Neutrophil (primary cell): Measurements from ENCODE around the gene ADGRD1.

Experiments used
- H3K27ac ChIP-seq: fragments of 200-600 bp; sonication (generic); 2 replicates; pipeline ENCODE4 v1.5.1; 2016; ENCODE audit warnings: mild to moderate bottlenecking, moderate library complexity
- H3K27me3 ChIP-seq: fragments of 200-600 bp; sonication (generic); 2 replicates; pipeline ENCODE4 v1.6.0; 2016; ENCODE audit warnings: mild to moderate bottlenecking
- H3K36me3 ChIP-seq: fragments of 200-600 bp; sonication (generic); 2 replicates; pipeline ENCODE4 v1.5.1; 2017
- H3K4me1 ChIP-seq, 2 experiments: fragments of 200-600 bp in 1 of 2; sonication (generic) in 1 of 2; 1 replicate in 1 of 2; 2 replicates in 1 of 2; pipeline versions ENCODE4 v1.5.1 to v1.6.1; 2013 to 2016; ENCODE audit warnings: low read depth in 1 of 2, low read length in 1 of 2, mild to moderate bottlenecking in 1 of 2, moderate library complexity in 1 of 2; ENCODE audit not compliant: control insufficient read depth in 1 of 2, insufficient read depth in 1 of 2
- H3K4me3 ChIP-seq, 2 experiments: fragments of 200-600 bp in 1 of 2; sonication (generic) in 1 of 2; 1 replicate in 1 of 2; 2 replicates in 1 of 2; pipeline ENCODE4 v1.5.1; 2013 to 2016; ENCODE audit warnings: low read depth in 1 of 2, low read length in 1 of 2, mild to moderate bottlenecking in 1 of 2, moderate library complexity in 1 of 2
- H3K9me3 ChIP-seq: fragments of 200-600 bp; sonication (generic); 2 replicates; pipeline ENCODE4 v1.5.1; 2016
- TF ChIP-seq, protein P1 (sequence below): fragments of 200-600 bp; sonication (generic); IDR thresholded peaks from 2 replicates; pipeline ENCODE4 v1.5.1; 2016; ENCODE audit warnings: antibody characterized with exemption

The ADGRD1 gene

GRCh38 chr12:131025939-131026702 is 72.4 kb downstream of the ADGRD1 start:
- Histone ChIP-seq H3K4me3 (no peak overlapping the region), H3K27ac (no peak overlapping the region), H3K36me3 (no peaks in the 10 kb centered on the region), H3K27me3 (no peaks in the 10 kb centered on the region), H3K9me3 (no peaks in the 10 kb centered on the region), H3K4me1 (no peaks in the 10 kb centered on the region)
- TF ChIP-seq, protein P1, sequence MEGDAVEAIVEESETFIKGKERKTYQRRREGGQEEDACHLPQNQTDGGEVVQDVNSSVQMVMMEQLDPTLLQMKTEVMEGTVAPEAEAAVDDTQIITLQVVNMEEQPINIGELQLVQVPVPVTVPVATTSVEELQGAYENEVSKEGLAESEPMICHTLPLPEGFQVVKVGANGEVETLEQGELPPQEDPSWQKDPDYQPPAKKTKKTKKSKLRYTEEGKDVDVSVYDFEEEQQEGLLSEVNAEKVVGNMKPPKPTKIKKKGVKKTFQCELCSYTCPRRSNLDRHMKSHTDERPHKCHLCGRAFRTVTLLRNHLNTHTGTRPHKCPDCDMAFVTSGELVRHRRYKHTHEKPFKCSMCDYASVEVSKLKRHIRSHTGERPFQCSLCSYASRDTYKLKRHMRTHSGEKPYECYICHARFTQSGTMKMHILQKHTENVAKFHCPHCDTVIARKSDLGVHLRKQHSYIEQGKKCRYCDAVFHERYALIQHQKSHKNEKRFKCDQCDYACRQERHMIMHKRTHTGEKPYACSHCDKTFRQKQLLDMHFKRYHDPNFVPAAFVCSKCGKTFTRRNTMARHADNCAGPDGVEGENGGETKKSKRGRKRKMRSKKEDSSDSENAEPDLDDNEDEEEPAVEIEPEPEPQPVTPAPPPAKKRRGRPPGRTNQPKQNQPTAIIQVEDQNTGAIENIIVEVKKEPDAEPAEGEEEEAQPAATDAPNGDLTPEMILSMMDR = no peak

GRCh38 chr12:131026754-131027153 is 73.0 kb downstream of the ADGRD1 start:
- Histone ChIP-seq H3K36me3 (no peaks in the 10 kb centered on the region), H3K9me3 (no peaks in the 10 kb centered on the region), H3K27me3 (no peaks in the 10 kb centered on the region)

GRCh38 chr12:131027264-131027663 is 73.6 kb downstream of the ADGRD1 start:
- no peaks in the 10 kb centered on the region for H3K36me3 ChIP-seq
- H3K27me3 ChIP-seq = no peaks in the 10 kb centered on the region
- TF ChIP-seq, protein P1 = no peak
- H3K4me3 ChIP-seq = no peak overlapping the region
- no peak overlapping the region for H3K27ac ChIP-seq
- no peaks in the 10 kb centered on the region for H3K9me3 ChIP-seq
- H3K4me1 ChIP-seq = no peaks in the 10 kb centered on the region

More at GRCh38 chr12:131026754-131027153, 73.0 kb downstream of the ADGRD1 start:
- no peak overlapping the region for H3K4me3 ChIP-seq
- no peak overlapping the region for H3K27ac ChIP-seq
- no peaks in the 10 kb centered on the region for H3K4me1 ChIP-seq
- TF ChIP-seq, protein P1 = no peak

DNA sequence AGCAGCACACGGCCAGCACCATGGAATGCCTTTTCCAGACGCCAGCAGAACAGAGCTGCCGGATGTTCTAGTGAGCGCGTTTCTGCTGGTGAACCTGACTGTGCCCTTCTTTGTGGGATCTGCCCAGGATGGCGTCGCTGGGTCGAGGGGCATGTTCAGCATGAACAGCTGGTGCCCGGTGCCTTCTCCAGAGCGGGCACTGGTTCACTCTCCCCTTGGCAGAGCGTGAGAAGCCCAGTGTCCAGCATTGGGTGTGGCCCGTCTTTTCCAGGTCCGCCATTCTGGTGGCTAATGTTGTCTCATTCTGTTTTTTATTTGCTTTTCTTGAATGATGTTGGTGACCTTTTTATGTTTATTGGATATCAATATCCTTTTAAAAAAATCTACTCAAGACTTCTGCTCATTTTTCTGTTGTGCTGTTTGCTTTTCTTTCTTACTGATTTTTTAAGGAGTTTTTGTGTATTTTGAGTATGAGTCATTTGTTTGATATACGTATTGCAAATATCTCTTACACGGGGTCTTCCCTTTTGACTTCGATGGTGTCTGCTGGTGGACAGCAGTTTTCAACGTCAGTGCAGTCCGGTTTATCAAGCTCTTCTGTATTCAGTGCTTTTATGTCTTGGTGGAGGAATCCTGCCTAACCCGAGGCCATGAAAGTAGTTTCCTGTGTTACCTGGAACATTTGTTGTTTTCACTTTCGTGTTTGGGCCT is 74.3 kb downstream of the ADGRD1 start:
- Histone ChIP-seq H3K36me3 (no peaks in the 10 kb centered on the region), H3K9me3 (no peaks in the 10 kb centered on the region), H3K27me3 (no peaks in the 10 kb centered on the region), H3K27ac (no peak overlapping the region), H3K4me1 (no peaks in the 10 kb centered on the region), H3K4me3 (no peak overlapping the region)
- TF ChIP-seq, protein P1 = no peak

- Histone ChIP-seq H3K9me3 (no peaks in the 10 kb centered on the region), H3K4me1 (no peaks in the 10 kb centered on the region), H3K27ac (no peak overlapping the region), H3K4me3 (no peak overlapping the region), H3K36me3 (no peaks in the 10 kb centered on the region), H3K27me3 (no peaks in the 10 kb centered on the region)
- TF ChIP-seq, protein P1 = no peak
Measured at GRCh38 chr12:131028587-131029338, 75.1 kb downstream of the ADGRD1 start.
